ENCODE results near the gene NOL4L.

DNA sequence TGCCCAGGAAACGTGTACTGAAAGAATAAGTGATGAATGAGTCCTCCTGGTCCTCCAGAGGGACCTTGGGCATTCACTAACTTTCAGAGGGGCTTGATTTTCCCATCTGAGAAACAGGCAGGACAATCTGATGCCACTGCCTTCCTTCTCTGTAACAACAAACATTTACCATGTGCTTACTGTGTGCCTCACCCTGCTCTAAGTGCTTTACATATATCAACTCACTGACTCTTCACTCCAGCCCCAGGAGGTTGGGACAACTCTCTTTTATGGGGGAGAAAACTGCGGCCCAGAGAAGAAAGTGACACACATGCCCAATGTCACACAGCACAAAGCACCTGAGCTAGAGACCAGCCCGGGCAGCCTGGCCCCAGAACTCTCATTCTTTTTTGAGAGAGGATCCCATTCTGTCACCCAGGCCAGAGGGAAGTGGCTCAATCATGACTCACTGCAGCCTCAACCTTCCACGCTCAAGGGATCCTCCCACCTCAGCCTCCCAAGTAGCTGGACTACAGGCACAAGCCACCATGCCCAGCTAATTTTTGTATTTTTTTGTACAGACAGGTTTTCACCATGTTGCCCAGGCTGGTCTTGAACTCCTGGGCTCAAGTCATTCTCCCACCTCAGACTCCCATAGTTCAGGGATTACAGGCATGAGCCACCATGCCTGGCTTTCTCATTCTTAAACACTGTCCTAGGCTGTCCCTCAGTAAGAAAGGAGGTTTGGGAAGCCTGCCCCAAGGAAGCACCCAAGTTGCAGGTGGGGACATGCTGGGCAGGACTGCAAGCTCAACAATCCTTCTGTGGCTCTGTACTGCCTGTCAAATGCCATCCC, 38.0 kb downstream of the NOL4L start:
- TF ChIP-seq, protein P1, sequence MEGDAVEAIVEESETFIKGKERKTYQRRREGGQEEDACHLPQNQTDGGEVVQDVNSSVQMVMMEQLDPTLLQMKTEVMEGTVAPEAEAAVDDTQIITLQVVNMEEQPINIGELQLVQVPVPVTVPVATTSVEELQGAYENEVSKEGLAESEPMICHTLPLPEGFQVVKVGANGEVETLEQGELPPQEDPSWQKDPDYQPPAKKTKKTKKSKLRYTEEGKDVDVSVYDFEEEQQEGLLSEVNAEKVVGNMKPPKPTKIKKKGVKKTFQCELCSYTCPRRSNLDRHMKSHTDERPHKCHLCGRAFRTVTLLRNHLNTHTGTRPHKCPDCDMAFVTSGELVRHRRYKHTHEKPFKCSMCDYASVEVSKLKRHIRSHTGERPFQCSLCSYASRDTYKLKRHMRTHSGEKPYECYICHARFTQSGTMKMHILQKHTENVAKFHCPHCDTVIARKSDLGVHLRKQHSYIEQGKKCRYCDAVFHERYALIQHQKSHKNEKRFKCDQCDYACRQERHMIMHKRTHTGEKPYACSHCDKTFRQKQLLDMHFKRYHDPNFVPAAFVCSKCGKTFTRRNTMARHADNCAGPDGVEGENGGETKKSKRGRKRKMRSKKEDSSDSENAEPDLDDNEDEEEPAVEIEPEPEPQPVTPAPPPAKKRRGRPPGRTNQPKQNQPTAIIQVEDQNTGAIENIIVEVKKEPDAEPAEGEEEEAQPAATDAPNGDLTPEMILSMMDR (IDR thresholded peaks at IDR 0.05; ENCODE audit: insufficient read depth, low read length), result no peak
- TF ChIP-seq GABPA (IDR thresholded peaks at IDR 0.05; ENCODE audit: low read depth) (no peak), POLR2AphosphoS5 (IDR thresholded peaks at IDR 0.05; ENCODE audit: low read depth) (no peak)

All from HL-60 (cell line).